Stimulated activated CD4-positive, alpha-beta T cell treated with anti-CD3 and anti-CD28 coated beads, Interleukin-1b, Interleukin-23, amount 100 ng/mL, for 4 hours (primary cell): ENCODE results near the gene COL5A1.

ENCODE experiments used
- DNase-seq, 2 donors: peaks; one replicate each; pipeline ENCODE4 v3.0.0-alpha.2; 2020; ENCODE audit warnings: low read depth in 2 of 2

COL5A1 gene

GRCh38 chr9:134741846-134742245 is 100.2 kb downstream of the COL5A1 start:
- no peak for DNase-seq

GRCh38 chr9:134742822-134743535 is 101.4 kb downstream of the COL5A1 start:
- DNase-seq: no peak

DNA sequence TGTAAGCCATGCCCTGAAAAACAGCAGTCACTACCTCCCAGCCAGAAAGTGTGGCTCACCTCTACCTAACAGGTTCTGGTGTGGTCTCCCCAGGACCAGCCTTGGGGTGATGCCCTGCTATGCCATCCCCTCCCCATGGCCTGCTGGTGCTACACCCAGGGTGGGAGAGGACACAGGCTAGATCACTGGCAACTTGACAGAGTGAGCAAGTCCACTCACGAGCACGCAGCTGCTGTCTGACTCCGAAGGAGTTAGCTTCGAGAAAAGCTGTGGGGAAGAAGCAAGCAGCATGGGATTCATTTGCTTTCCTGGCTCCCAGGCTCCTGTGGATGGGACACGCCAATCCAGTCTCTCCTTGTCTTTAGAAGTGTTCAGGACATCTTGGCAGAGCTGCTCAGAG is 102.2 kb downstream of the COL5A1 start:
- no peak for DNase-seq

DNA sequence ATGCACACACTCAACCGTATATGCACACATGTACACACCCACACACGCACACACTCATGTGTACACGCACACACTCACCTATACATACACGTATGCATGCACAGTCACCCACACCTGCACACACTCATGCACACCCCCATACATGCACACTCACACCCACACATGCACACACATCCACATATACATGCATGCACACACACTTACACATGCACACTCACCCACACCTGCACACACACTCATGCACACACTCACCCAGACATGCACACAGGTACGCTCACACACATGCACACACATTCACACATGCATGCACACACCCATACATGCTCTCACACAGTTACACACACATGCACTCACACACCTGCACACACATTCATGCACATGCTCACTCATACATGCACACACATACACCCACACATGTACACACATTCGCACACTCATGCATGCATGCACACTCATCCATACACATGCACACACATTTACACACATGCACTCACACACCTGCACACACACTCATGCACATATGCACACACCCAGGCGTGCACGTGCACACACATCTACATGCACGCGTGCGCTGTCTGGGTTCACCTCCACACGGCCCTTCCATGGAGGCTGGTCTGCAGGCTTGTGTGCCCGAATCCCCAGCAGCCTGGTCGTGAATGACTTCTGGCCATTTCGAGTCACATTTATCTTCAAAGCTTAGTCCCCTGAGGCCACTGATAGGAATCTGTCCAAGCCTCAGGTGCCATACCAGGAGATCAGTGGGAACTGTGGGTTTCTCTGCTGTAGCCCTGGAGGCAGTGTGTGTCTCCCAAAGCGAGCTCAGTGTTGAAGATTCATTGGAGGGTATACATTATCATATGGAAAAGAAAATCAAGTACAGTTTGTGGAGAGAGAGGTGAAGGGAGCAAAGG is 103.0 kb downstream of the COL5A1 start:
- DNase-seq: no peak

GRCh38 chr9:134747951-134748489 is 106.4 kb downstream of the COL5A1 start:
- no peak for DNase-seq

DNA sequence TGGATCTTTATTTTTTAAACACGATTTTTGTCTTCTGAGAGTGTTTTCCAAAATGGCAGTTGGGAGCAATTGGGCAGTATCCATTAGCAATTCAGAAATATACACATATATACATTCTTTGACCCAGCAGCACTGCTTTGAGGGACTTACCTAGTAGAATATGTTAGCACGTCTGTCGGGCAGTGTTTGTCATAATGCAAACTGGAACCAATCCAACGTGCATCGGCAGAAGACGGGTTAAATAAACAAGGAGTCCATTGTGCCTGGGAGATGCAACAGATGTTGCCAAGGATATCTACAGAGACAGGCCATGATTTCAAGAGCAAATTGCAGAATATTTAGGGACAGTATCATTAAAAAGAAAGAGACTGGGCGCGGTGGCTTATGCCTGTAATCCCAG is 107.0 kb downstream of the COL5A1 start:
- no peak for DNase-seq

DNA sequence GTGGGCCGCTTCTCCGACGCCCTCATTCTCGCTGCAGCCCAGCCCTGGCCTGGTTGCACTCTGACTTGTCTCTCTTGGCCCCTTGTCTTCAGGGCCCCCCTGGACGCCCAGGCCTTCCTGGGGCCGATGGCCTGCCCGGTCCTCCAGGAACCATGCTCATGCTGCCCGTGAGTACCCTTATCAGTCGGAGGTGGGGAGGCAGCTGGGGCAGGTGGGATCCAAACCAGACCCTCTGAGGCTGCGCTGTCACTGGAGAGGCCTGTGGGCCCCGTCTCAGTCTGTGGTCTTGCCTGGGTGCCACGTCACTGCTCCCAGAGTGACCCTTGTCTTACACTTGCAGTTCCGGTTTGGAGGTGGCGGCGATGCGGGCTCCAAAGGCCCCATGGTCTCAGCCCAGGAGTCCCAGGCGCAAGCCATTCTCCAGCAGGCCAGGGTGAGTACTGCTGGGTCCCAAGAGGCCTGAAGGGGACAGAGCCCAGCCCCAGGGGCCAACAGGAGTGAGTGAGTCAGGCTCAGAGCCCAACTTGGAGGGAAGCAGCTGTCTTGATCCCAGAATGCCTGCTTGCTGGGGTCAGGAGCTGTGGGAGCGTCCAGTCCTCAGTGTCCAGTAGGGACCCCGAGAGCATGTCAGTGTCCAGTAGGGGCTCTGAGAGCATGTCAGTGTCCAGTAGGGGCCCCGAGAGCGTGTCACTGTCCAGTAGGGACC is 109.0 kb downstream of the COL5A1 start:
- no peak for DNase-seq

- DNase-seq: no peak
These were observed 110.0 kb downstream of the COL5A1 start for GRCh38 chr9:134751622-134752021.

DNA sequence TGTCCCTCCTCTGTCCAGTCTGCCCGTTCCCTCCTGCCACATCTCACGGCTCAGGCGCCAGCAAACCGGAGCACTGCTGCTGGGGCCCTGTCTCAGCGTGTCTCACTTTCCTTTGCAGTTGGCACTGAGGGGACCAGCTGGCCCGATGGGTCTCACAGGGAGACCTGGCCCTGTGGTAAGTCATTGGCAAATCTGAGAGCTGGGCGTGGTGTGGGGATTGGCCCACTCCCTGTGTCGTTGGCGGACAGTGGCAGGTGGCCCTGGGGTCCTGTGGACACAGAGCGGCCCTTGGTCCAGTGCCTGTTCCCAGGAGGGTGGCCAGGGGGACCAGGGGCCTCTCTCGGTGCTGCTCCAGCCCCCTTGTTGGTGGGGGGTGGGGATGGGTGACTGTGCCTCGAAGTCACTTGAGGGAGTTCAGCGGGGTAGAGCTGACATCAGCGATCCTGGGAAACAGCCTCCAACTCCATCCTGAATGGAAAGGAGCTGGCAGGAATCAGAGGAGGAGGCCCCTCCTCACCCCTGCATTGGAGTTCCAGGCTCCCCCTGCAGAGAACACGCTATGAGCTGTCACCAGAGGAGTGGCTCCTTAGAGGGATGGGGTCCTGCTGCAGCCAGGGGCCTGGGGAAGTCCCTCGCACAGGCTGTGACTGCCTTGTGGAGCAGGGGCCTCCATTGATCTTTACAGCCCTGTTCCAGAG is 111.0 kb downstream of the COL5A1 start:
- no peak for DNase-seq

- no peak for DNase-seq
These were observed 111.6 kb downstream of the COL5A1 start for GRCh38 chr9:134753191-134753590.

GRCh38 chr9:134755221-134755907 is 113.8 kb downstream of the COL5A1 start:
- no peak for DNase-seq

GRCh38 chr9:134756098-134756497 is 114.5 kb downstream of the COL5A1 start:
- DNase-seq: no peak

DNA sequence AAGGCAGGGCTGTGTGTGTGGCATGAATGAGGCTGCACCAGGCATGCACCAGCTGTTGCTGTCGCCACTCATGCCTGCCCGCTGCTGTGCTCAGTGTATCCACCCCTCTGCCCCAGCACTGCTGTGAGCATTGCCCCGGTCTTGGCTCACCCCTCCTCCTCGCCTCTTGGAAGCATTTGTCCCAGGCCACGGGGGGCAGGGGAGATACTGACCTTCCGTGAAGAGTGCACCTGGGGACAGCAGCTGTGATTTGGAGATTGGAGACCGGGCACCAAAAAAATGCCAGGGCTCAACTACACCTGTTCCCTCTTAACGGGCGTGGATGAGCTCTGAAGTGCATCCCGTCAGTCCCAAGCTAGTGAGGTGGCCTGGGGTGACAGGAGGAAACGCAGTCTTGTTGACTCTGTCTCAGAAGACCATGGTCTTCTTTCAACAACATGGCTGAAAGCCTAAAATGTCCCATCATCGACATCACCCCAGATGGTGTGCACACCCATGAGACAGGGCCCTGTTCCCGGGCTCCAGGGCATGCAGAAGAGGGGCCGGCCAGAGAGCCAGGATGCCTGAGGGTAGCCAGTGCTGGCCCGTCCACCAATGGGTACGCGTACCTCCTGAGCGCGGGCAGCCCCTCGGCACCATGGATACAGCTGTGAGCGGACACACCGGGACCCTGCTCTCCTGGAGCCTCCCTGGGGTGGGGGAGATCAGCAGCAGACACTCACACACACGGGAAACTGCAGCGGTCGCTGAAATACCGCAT is 115.8 kb downstream of the COL5A1 start:
- DNase-seq: no peak

- no peak for DNase-seq
These were observed 117.5 kb downstream of the COL5A1 start for GRCh38 chr9:134758949-134759607.

- DNase-seq: no peak
These were observed 118.3 kb downstream of the COL5A1 start for GRCh38 chr9:134759913-134760312.

GRCh38 chr9:134760750-134761420 is 119.3 kb downstream of the COL5A1 start:
- no peak for DNase-seq

DNA sequence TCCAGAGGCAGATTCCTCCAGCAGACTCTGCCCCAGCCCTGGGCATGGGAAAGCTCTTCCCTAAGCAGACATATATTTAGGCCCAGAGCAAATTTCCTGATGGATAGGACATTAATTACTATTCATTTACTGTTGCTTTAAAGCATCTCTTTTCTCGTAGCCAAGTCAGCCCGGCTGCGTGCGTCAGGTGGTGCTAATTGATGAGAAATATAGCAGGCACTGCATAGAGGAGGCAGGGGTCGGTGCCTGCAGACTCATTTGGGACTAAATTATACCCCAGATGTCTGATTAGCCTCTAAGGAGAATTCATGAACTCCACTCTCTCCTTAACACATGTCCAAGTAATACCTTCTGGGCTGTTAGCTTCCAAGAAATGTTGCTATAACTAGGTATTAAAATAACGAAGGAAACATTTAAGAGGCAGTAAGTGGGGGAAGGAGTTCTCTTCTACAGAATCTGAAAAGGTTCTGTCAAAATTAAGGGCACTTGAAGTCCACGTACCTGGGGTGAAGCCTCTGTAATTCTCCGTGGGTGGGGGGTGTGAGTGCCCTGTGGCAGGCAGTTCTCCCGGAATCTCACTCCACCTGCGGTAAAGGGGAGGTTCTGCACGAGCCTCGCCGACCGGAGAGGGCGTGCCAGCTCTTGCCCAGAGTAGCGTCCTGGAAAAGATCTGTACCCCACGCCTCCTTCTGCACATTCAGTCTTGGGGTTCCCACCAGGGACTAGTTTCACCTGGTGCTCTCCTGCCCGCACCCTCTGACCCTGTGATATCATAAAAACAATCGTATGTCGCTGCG is 123.1 kb downstream of the COL5A1 start:
- no peak for DNase-seq

DNA sequence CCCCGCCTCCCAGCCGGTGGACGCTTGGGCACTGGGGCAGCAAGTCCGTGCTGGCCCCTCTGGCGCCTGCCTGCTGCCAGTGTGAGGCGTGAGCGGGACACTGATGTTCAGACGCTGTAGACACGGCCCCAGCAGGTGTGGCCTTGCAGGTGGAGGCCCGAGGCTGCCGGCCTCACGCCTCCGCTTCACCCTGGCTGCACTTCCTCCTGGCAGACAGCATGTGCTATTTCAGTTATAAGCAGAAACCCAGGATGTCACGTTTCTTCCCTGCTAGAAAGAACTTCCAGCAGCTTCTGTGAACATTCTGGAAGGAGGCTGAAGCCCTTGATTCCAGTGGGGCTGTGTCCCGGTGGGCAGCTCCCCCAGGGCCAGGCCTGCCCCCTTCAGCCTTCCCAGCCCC is 124.2 kb downstream of the COL5A1 start:
- DNase-seq: no peak
